OCI-LY7 (cell line): ENCODE results near the gene APBB2. TPM values are rescaled to one million over a fixed set of nuclear protein-coding genes. Genes with fewer than 3 reads are reported as not detected.

Source experiments
- BruUV-seq: library from RNA; stranded (reverse); fragments of 400-500 nt; replicated peaks from 2 replicates; lab custom pipeline; 2021; lab: Mats Ljungman, UMichigan
- CTCF ChIA-PET: fragments of 300-600 bp; sonication (Branson Sonifier 250); formaldehyde crosslinking; loops from one replicate; lab custom pipeline; 2022; ENCODE audit warnings: antibody characterized with exemption; ENCODE audit not compliant: unreplicated experiment; lab: Charles Lee
- POLR2A ChIA-PET: fragments of 300-600 bp; sonication (Branson Sonifier 250); formaldehyde crosslinking; loops from one replicate; lab custom pipeline; 2022; ENCODE audit warnings: antibody characterized with exemption; lab: Charles Lee
- DNase-seq: peaks from one replicate; pipeline ENCODE4 v3.0.0-alpha.2; 2015; ENCODE audit warnings: low spot score
- H2AFZ ChIP-seq: fragments of 200-600 bp; sonication (generic), shearing (Covaris generic); 2 replicates; pipeline ENCODE4 v1.6.1; 2014; ENCODE audit warnings: mild to moderate bottlenecking, antibody characterized with exemption, low read length, moderate library complexity
- H3K27ac ChIP-seq: fragments of 200-600 bp; sonication (generic); 2 replicates; pipeline ENCODE4 v1.5.1; 2014; ENCODE audit warnings: mixed run types, low read depth, mild to moderate bottlenecking, moderate library complexity, low read length, inconsistent platforms; ENCODE audit not compliant: poor library complexity, severe bottlenecking
- H3K36me3 ChIP-seq: fragments of 200-600 bp; sonication (generic); 2 replicates; pipeline ENCODE4 v1.6.1; 2014; ENCODE audit warnings: mild to moderate bottlenecking, antibody characterized with exemption, low read length, moderate library complexity, mixed read lengths; ENCODE audit not compliant: insufficient read depth
- H3K4me1 ChIP-seq: fragments of 200-600 bp; sonication (generic); 2 replicates; pipeline ENCODE4 v1.5.1; 2014; ENCODE audit warnings: mild to moderate bottlenecking, low read length; ENCODE audit not compliant: insufficient read depth, poor library complexity, severe bottlenecking
- H3K4me2 ChIP-seq: fragments of 200-600 bp; sonication (generic); 2 replicates; pipeline ENCODE4 v1.6.1; 2014; ENCODE audit warnings: mild to moderate bottlenecking, low read length
- H3K4me3 ChIP-seq: fragments of 200-600 bp; sonication (generic); 2 replicates; pipeline ENCODE4 v1.5.1; 2014; ENCODE audit warnings: mild to moderate bottlenecking, low read depth, low read length; ENCODE audit not compliant: poor library complexity, severe bottlenecking
- H3K79me2 ChIP-seq: fragments of 200-600 bp; sonication (generic); 2 replicates; pipeline ENCODE4 v1.6.1; 2016; ENCODE audit warnings: low read depth, mild to moderate bottlenecking, low read length, moderate library complexity, mixed read lengths; ENCODE audit not compliant: insufficient read depth
- H3K9me2 ChIP-seq: fragments of 200-600 bp; sonication (generic); 2 replicates; pipeline ENCODE4 v1.6.1; 2016; ENCODE audit warnings: mild to moderate bottlenecking, low read length, mixed read lengths; ENCODE audit not compliant: insufficient read depth
- H3K9me3 ChIP-seq: fragments of 200-600 bp; sonication (generic); 2 replicates; pipeline ENCODE4 v1.6.1; 2014; ENCODE audit warnings: mild to moderate bottlenecking, mixed run types, low read length, mixed read lengths
- H4K20me1 ChIP-seq: fragments of 200-600 bp; sonication (generic); 2 replicates; pipeline ENCODE4 v1.6.1; 2014; ENCODE audit warnings: mild to moderate bottlenecking, antibody characterized with exemption, low read length, moderate library complexity, mixed read lengths; ENCODE audit not compliant: insufficient read depth
- EZH2phosphoT487 ChIP-seq: fragments of 200-600 bp; sonication (generic); IDR thresholded peaks from 2 replicates; pipeline ENCODE4 v1.6.1; 2018; ENCODE audit warnings: low read depth, borderline replicate concordance, mild to moderate bottlenecking, mixed run types, antibody characterized with exemption, low read length, moderate library complexity, mixed read lengths
- intact Hi-C: fragments of 100-400 bp; cut with micrococcal nuclease; formaldehyde crosslinking; loops from one replicate; pipeline ENCODE4 v1.10.0; 2022; ENCODE audit not compliant: unreplicated experiment
- total RNA-seq, 2 experiments: library from RNA; depleted of rRNA in 1 of 2; stranded (reverse); fragments of >200 nt in 1 of 2; shearing (Covaris generic) in 1 of 2; gene quantifications; 2 replicates each; pipeline ENCODE4 v1.2.3, GENCODE V29; 2014 to 2022
- TF ChIP-seq, protein P1 (sequence below): fragments of 200-600 bp; sonication (generic); conservative IDR thresholded peaks from 2 replicates; pipeline ENCODE4 v1.5.1; 2014; ENCODE audit warnings: mild to moderate bottlenecking, antibody characterized with exemption, low read length, moderate library complexity, mixed read lengths

The APBB2 gene
- total RNA-seq, 2 experiments from 2014 or later = 66.4 to 88.5 TPM

GRCh38 chr4:41189666-41190065, 24.7 kb downstream of the APBB2 start:
- H2AFZ ChIP-seq = peak overlapping the region; percentile 28; the same call in 1 of the 2 replicates
- ChIA-PET CTCF (no interaction called here), POLR2A (interaction anchor here (0.5 to 1.4 kb wide), 7 partner anchors 10 to 985 kb away, joined by 3 to 5 read pairs (median 3); no protein-coding TSS in a partner anchor)
- H3K4me2 ChIP-seq = peak overlapping the region; percentile 60
- peak; percentile 78 for DNase-seq
- H3K36me3 ChIP-seq = peaks cover 9% of the 10 kb centered on the region; the same call in 1 of the 2 replicates
- no peak for TF ChIP-seq EZH2phosphoT487
- TF ChIP-seq, protein P1, sequence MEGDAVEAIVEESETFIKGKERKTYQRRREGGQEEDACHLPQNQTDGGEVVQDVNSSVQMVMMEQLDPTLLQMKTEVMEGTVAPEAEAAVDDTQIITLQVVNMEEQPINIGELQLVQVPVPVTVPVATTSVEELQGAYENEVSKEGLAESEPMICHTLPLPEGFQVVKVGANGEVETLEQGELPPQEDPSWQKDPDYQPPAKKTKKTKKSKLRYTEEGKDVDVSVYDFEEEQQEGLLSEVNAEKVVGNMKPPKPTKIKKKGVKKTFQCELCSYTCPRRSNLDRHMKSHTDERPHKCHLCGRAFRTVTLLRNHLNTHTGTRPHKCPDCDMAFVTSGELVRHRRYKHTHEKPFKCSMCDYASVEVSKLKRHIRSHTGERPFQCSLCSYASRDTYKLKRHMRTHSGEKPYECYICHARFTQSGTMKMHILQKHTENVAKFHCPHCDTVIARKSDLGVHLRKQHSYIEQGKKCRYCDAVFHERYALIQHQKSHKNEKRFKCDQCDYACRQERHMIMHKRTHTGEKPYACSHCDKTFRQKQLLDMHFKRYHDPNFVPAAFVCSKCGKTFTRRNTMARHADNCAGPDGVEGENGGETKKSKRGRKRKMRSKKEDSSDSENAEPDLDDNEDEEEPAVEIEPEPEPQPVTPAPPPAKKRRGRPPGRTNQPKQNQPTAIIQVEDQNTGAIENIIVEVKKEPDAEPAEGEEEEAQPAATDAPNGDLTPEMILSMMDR = no peak
- no peaks in the 10 kb centered on the region for H3K9me3 ChIP-seq
- H3K27ac ChIP-seq = peak overlapping the region; percentile 77
- intact Hi-C loops = no loop called here
- no peaks in the 10 kb centered on the region for H4K20me1 ChIP-seq
- H3K79me2 ChIP-seq = peaks cover 81% of the 10 kb centered on the region
- H3K4me1 ChIP-seq = peaks cover 59% of the 10 kb centered on the region
- no peaks in the 10 kb centered on the region for H3K9me2 ChIP-seq
- no TSS peak for BruUV-seq
- H3K4me3 ChIP-seq = peak overlapping the region; percentile 34

DNA sequence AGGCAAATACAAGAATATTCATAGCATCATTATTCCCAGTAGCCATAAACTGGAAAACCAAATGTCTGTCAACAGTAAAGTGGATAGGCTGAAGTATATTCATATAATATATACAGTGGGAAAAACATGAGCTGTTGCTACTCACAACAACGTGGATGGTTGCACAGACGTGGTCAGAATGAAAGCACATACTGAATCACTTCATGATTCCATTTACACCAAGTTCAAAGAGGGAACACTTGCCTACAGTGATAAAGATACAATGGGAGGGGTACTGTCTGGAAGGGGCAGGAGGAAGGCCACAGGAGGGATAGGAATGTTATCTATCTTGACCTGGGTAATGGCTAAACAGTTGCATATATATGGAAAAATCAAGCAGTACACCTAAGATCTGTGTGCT, 25.3 kb downstream of the APBB2 start:
- no TSS peak for BruUV-seq
- intact Hi-C loops = no loop called here
- POLR2A ChIA-PET = interaction anchor here (0.5 to 1.4 kb wide), 7 partner anchors 11 to 984 kb away, joined by 3 to 5 read pairs (median 3); no protein-coding TSS in a partner anchor
- DNase-seq = no peak
- Histone ChIP-seq H2AFZ (peak overlapping the region; percentile 28; the same call in 1 of the 2 replicates), H3K79me2 (peaks cover 81% of the 10 kb centered on the region), H3K4me2 (peak overlapping the region; percentile 60), H3K27ac (peak overlapping the region; percentile 77), H3K4me1 (peaks cover 59% of the 10 kb centered on the region), H3K9me2 (no peaks in the 10 kb centered on the region), H4K20me1 (no peaks in the 10 kb centered on the region), H3K9me3 (no peaks in the 10 kb centered on the region), H3K4me3 (peak overlapping the region; percentile 34), H3K36me3 (peaks cover 9% of the 10 kb centered on the region; the same call in 1 of the 2 replicates)
- TF ChIP-seq, protein P1 = no peak
- no peak for TF ChIP-seq EZH2phosphoT487
- CTCF ChIA-PET = no interaction called here
